ENCODE measurements around the gene KRTAP10-5. TPM values are rescaled to one million over a fixed set of nuclear protein-coding genes. Genes with fewer than 3 reads are reported as not detected.

The KRTAP10-5 gene
- total RNA-seq, 1 experiment from 2014 or later, result not detected

DNA sequence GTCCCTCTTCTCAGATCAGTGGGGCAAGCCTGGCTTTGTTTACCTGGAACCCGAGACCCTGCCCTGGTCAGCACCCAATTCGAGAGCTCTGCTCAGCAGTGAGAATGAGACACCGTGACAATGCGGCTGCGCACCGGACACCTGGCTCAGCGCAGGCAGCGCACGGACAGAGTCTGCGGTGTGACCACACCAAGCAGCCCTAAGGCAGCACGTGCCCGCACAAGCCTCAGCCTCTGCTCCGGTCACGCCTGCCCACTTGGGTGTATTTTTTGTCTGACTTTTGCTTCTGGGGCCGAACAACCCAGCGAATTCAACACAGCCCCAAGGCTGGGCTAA is 36.2 kb upstream of the KRTAP10-5 start:
- POLR2A ChIA-PET, result no interaction called here
- DNase-seq (ENCODE audit: low read depth, low spot score), result no peak
- Histone ChIP-seq H3K4me2 (ENCODE audit: low read length) (no peak overlapping the region), H3K36me3 (ENCODE audit: control insufficient read depth in 1 of 2, insufficient read depth in 2 of 2, low read length in 2 of 2) (no peaks in the 10 kb centered on the region), H4K20me1 (ENCODE audit: insufficient read depth) (no peaks in the 10 kb centered on the region), H3K79me2 (ENCODE audit: insufficient read depth, low read length) (no peaks in the 10 kb centered on the region), H3K9me3 (ENCODE audit: control insufficient read depth in 1 of 2, insufficient read depth in 1 of 2, low read depth in 1 of 2, low read length in 2 of 2) (peaks cover 9 to 10% of the 10 kb centered on the region in 2 experiments), H2AFZ (ENCODE audit: low read depth, low read length, poor library complexity, severe bottlenecking) (no peak overlapping the region), H3K4me3 (replicated peaks in 1 of 2; ENCODE audit: low read depth in 1 of 2, low read length in 2 of 2) (no peak overlapping the region), H3K4me1 (ENCODE audit: control insufficient read depth in 1 of 2, insufficient read depth in 2 of 2, low read length in 2 of 2) (no peaks in the 10 kb centered on the region), H3K27ac (ENCODE audit: low read depth, low read length) (no peak overlapping the region), H3K9me2 (ENCODE audit: insufficient read depth) (no peaks in the 10 kb centered on the region), H3K9ac (ENCODE audit: low read length) (no peak overlapping the region), H3K27me3 (ENCODE audit: insufficient read depth, low read length) (no peaks in the 10 kb centered on the region)
- CTCF ChIA-PET, result no interaction called here
- BruUV-seq (replicated peaks), result no TSS peak
- TF ChIP-seq EZH2phosphoT487 (IDR thresholded peaks at IDR 0.05; ENCODE audit: borderline replicate concordance) (no peak), CBX3 (IDR thresholded peaks at IDR 0.05; ENCODE audit: low read depth) (no peak), ZNF274 (IDR thresholded peaks at IDR 0.05; ENCODE audit: low read depth, low read length) (no peak), CEBPB (IDR thresholded peaks at IDR 0.05; ENCODE audit: low read depth) (no peak), ZFX (IDR thresholded peaks at IDR 0.05) (no peak), POLR2A (IDR thresholded peaks at IDR 0.05; ENCODE audit: borderline replicate concordance, extremely low read depth, insufficient read depth, insufficient read length) (no peak), POLR2AphosphoS5 (IDR thresholded peaks at IDR 0.05; ENCODE audit: low read depth, low read length) (no peak), EZH2 (IDR thresholded peaks at IDR 0.05) (no peak), JUND (IDR thresholded peaks at IDR 0.05) (no peak), CTCF (IDR thresholded peaks at IDR 0.05 in 2 of 3, conservative IDR thresholded peaks at IDR 0.05 in 1 of 3; ENCODE audit: borderline replicate concordance in 1 of 3, insufficient read depth in 1 of 3, low read depth in 2 of 3, low read length in 2 of 3) (no peak), SP1 (IDR thresholded peaks at IDR 0.05; ENCODE audit: low read depth) (no peak), RAD21 (IDR thresholded peaks at IDR 0.05; ENCODE audit: low read depth) (no peak), FOSL1 (IDR thresholded peaks at IDR 0.05; ENCODE audit: low read depth) (no peak)
- TF ChIP-seq, protein P1, sequence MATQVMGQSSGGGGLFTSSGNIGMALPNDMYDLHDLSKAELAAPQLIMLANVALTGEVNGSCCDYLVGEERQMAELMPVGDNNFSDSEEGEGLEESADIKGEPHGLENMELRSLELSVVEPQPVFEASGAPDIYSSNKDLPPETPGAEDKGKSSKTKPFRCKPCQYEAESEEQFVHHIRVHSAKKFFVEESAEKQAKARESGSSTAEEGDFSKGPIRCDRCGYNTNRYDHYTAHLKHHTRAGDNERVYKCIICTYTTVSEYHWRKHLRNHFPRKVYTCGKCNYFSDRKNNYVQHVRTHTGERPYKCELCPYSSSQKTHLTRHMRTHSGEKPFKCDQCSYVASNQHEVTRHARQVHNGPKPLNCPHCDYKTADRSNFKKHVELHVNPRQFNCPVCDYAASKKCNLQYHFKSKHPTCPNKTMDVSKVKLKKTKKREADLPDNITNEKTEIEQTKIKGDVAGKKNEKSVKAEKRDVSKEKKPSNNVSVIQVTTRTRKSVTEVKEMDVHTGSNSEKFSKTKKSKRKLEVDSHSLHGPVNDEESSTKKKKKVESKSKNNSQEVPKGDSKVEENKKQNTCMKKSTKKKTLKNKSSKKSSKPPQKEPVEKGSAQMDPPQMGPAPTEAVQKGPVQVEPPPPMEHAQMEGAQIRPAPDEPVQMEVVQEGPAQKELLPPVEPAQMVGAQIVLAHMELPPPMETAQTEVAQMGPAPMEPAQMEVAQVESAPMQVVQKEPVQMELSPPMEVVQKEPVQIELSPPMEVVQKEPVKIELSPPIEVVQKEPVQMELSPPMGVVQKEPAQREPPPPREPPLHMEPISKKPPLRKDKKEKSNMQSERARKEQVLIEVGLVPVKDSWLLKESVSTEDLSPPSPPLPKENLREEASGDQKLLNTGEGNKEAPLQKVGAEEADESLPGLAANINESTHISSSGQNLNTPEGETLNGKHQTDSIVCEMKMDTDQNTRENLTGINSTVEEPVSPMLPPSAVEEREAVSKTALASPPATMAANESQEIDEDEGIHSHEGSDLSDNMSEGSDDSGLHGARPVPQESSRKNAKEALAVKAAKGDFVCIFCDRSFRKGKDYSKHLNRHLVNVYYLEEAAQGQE (IDR thresholded peaks at IDR 0.05; ENCODE audit: low read depth), result no peak
- TF ChIP-seq, protein P2, sequence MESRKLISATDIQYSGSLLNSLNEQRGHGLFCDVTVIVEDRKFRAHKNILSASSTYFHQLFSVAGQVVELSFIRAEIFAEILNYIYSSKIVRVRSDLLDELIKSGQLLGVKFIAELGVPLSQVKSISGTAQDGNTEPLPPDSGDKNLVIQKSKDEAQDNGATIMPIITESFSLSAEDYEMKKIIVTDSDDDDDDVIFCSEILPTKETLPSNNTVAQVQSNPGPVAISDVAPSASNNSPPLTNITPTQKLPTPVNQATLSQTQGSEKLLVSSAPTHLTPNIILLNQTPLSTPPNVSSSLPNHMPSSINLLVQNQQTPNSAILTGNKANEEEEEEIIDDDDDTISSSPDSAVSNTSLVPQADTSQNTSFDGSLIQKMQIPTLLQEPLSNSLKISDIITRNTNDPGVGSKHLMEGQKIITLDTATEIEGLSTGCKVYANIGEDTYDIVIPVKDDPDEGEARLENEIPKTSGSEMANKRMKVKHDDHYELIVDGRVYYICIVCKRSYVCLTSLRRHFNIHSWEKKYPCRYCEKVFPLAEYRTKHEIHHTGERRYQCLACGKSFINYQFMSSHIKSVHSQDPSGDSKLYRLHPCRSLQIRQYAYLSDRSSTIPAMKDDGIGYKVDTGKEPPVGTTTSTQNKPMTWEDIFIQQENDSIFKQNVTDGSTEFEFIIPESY (IDR thresholded peaks at IDR 0.05; ENCODE audit: extremely low read depth, insufficient replicate concordance, low read length), result no peak
- TF ChIP-seq, protein P3, sequence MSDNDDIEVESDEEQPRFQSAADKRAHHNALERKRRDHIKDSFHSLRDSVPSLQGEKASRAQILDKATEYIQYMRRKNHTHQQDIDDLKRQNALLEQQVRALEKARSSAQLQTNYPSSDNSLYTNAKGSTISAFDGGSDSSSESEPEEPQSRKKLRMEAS (IDR thresholded peaks at IDR 0.05), result no peak
- no peak for ATAC-seq
- RAD21 ChIA-PET (ENCODE audit: low non-redundant PET in 1 of 2, low total read pairs in 2 of 2, uncharacterized antibody in 2 of 2, unreplicated experiment in 2 of 2), result no interaction called here
- intact Hi-C loops (cut with micrococcal nuclease), result no loop called here
